Right lung (tissue), 5 donors: ENCODE data around the gene CSTPP1. TPM values are rescaled to one million over a fixed set of nuclear protein-coding genes. Genes with fewer than 3 reads are reported as not detected.
"Not testable (repeated sequence)": the region's sequence is repeated elsewhere in the genome, so short reads cannot be mapped to it uniquely, and the experiment has no call there.

Source experiments
- DNase-seq, 2 donors: peaks; one replicate each; pipeline ENCODE4 v3.0.0-alpha.2; 2013
- polyA plus RNA-seq, 5 donors: library from polyadenylated mRNA; unstranded; fragments of 120-200 nt; gene quantifications; one replicate each; pipeline versions ENCODE4 v1.2.1 to v1.2.3, GENCODE V29; 2013; ENCODE audit warnings: inconsistent platforms in 1 of 5, low replicate concordance in 1 of 5; ENCODE audit not compliant: insufficient read length in 5 of 5, insufficient read depth in 1 of 5

The CSTPP1 gene
- polyA plus RNA-seq, 5 donors, result 43.7 to 52.7 (median 50.9) TPM

GRCh38 chr11:47198161-47198560 is 261.6 kb downstream of the CSTPP1 start:
- DNase-seq, result not testable (repeated sequence)

GRCh38 chr11:47201015-47201414 is 264.5 kb downstream of the CSTPP1 start:
- DNase-seq, result no peak

GRCh38 chr11:47202576-47202975 is 266.0 kb downstream of the CSTPP1 start:
- no peak for DNase-seq

GRCh38 chr11:47204637-47204989 is 268.1 kb downstream of the CSTPP1 start:
- DNase-seq, result no peak

DNA sequence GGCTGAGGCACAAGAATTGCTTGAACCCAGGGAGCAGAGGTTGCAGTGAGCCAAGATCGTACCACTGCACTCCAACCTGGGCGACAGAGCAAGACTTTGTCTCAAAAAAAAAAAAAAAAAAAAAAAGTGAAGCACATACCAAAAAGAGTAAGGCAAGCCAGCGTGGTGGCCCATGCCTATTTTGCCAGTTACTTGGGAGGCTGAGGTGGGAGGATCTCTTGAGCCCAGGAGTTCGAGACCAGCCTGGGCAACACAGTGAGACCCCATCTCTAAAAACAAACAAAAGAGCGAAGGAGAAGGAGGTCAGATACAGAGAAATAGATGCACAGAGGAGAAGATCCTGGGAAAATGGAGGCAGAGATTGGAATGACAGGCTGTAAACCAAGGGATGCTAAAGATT is 270.0 kb downstream of the CSTPP1 start:
- DNase-seq, result not testable (repeated sequence)

DNA sequence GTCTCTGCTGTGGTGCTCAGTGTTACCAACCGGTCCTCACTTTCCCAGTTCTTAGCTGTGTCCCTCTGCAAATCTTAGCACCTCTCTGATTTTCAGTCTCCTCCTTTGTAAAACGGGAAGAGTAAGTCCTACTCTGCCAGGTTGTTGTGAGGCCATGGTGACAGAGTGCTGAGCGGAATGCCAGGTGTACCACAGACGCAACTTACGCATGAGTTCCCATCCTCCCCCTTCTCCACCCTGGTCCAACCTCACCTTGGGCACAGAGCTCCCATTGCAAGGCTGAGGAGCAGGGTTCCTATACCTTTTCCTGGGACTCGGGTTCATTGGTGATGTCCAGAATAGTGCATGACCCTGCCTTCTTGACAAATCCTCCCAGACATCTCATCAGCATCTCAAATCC is 270.9 kb downstream of the CSTPP1 start:
- DNase-seq, result no peak

DNA sequence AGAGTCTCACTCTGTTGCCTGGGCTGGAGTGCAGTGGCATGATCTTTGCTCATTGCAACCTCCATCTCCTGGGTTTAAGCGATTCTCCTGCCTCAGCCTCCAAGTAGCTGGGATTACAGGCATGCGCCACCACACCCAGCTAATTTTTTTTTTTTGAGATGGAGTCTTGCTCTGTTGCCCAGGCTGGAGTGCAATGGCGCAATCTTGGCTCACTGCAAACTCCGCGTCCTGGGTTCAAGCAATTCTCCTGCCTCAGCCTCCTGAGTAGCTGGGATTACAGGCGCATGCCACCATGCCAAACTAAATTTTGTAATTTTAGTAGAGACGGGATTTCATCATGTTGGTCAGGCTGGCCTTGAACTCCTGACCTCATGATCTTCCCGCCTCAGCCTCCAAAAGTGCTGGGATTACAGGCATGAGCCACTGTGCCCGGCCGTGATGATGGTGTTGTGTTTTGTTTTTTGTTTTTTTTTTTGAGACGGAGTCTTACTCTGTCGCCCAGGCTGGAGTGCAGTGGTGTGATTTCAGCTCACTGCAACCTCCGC is 271.5 kb downstream of the CSTPP1 start:
- not testable (repeated sequence) for DNase-seq

- DNase-seq, result no peak
Measured at GRCh38 chr11:47208628-47209027, 272.1 kb downstream of the CSTPP1 start.

Other genes with a start within 250 kb of the CSTPP1 start
- 10 to 100 TPM; 52.2 to 74.0 (median 60.2) TPM for gene ARHGAP1, start 236.1 kb upstream of the CSTPP1 start, polyA plus RNA-seq
- gene ZNF408, start 235.7 kb upstream of the CSTPP1 start, polyA plus RNA-seq, result 10 to 100 TPM in 3 of 5 donors, 1 to 10 TPM in 2; 8.7 to 12.5 (median 10.9) TPM
- gene F2, start 217.5 kb upstream of the CSTPP1 start, polyA plus RNA-seq, result 1 to 10 TPM in 1 of 5 donors, under 1 TPM in 1, not detected in 3; 0.09 to 2.1 TPM
- 100 to 1,000 TPM in 2 of 5 donors, 10 to 100 TPM in 3; 62.4 to 138 (median 99.3) TPM for gene CKAP5, start 90.5 kb upstream of the CSTPP1 start, polyA plus RNA-seq
- 10 to 100 TPM; 20.1 to 36.0 (median 24.2) TPM for gene LRP4, start 18.2 kb upstream of the CSTPP1 start, polyA plus RNA-seq
- gene ARFGAP2, start 240.1 kb downstream of the CSTPP1 start, polyA plus RNA-seq, result 10 to 100 TPM; 76.2 to 95.2 (median 91.0) TPM
- gene PACSIN3, start 249.7 kb downstream of the CSTPP1 start, polyA plus RNA-seq, result 10 to 100 TPM; 35.4 to 67.1 (median 54.2) TPM